Keratinocyte (primary cell): ENCODE results near the gene ONECUT2. TPM values are rescaled to one million over a fixed set of nuclear protein-coding genes. Genes with fewer than 3 reads are reported as not detected.

Experiments
- DNase-seq: peaks from one replicate; pipeline ENCODE4 v3.0.0-alpha.2; 2011; ENCODE audit warnings: low read depth, missing footprints, low spot score
- FAIRE-seq: peaks from 2 replicates; lab custom pipeline; 2011; peaks lifted over from hg19 to GRCh38; lab: Jason Lieb, UNC
- H2AFZ ChIP-seq: 2 replicates; pipeline ENCODE4 v1.6.0; 2012; ENCODE audit warnings: low read length, control low read depth, inconsistent platforms; ENCODE audit not compliant: control insufficient read depth
- H3K27ac ChIP-seq: 2 replicates; pipeline ENCODE4 v1.5.1; 2011; ENCODE audit warnings: low read length; ENCODE audit not compliant: control insufficient read depth, insufficient read depth
- H3K27me3 ChIP-seq: 3 replicates; pipeline ENCODE4 v1.6.0; 2011; ENCODE audit warnings: low read length; ENCODE audit not compliant: control insufficient read depth, insufficient read depth; ENCODE audit errors: extremely low read depth
- H3K36me3 ChIP-seq, 2 experiments: 2 replicates in 1 of 2; 3 replicates in 1 of 2; pipeline ENCODE4 v1.5.1; 2011; ENCODE audit warnings: low read length in 2 of 2, mild to moderate bottlenecking in 1 of 2; ENCODE audit not compliant: control insufficient read depth in 2 of 2, insufficient read depth in 2 of 2; ENCODE audit errors: extremely low read depth in 1 of 2
- H3K4me1 ChIP-seq: 3 replicates; pipeline ENCODE4 v1.5.1; 2011; ENCODE audit warnings: low read length; ENCODE audit not compliant: control insufficient read depth, insufficient read depth; ENCODE audit errors: extremely low read depth
- H3K4me2 ChIP-seq: 3 replicates; pipeline ENCODE4 v1.6.0; 2011; ENCODE audit warnings: low read depth, low read length; ENCODE audit not compliant: control insufficient read depth, insufficient read depth; ENCODE audit errors: extremely low read depth
- H3K4me3 ChIP-seq, 3 experiments: fragments of 200-600 bp in 1 of 3; sonication (generic) in 1 of 3; 2 replicates in 2 of 3; 3 replicates in 1 of 3; pipeline ENCODE4 v1.5.1; 2011 to 2016; ENCODE audit warnings: low read length in 3 of 3, mild to moderate bottlenecking in 3 of 3, control low read depth in 2 of 3, inconsistent platforms in 1 of 3, low read depth in 1 of 3, mixed read lengths in 1 of 3, mixed run types in 1 of 3, moderate library complexity in 1 of 3; ENCODE audit not compliant: control insufficient read depth in 2 of 3, insufficient read depth in 2 of 3; ENCODE audit errors: extremely low read depth in 1 of 3
- H3K79me2 ChIP-seq: 2 replicates; pipeline ENCODE4 v1.6.0; 2012; ENCODE audit warnings: low read length; ENCODE audit not compliant: control insufficient read depth, insufficient read depth
- H3K9ac ChIP-seq: 3 replicates; pipeline ENCODE4 v1.6.0; 2011; ENCODE audit warnings: low read length; ENCODE audit not compliant: control insufficient read depth, insufficient read depth; ENCODE audit errors: extremely low read depth
- H3K9me1 ChIP-seq: 3 replicates; pipeline ENCODE4 v1.6.0; 2011; ENCODE audit warnings: low read length; ENCODE audit not compliant: control insufficient read depth, insufficient read depth; ENCODE audit errors: extremely low read depth
- H3K9me3 ChIP-seq: 2 replicates; pipeline ENCODE4 v1.5.1; 2012; ENCODE audit warnings: low read depth, low read length; ENCODE audit not compliant: control insufficient read depth
- H4K20me1 ChIP-seq: 3 replicates; pipeline ENCODE4 v1.6.0; 2011; ENCODE audit warnings: low read length; ENCODE audit not compliant: control insufficient read depth, insufficient read depth; ENCODE audit errors: extremely low read depth
- CTCF ChIP-seq, 3 experiments: IDR thresholded peaks in 1 of 3; conservative IDR thresholded peaks in 1 of 3; optimal IDR thresholded peaks in 1 of 3; 2 replicates in 2 of 3; 3 replicates in 1 of 3; pipeline versions ENCODE3 to v1.5.1; 2011; ENCODE audit warnings: low read length in 3 of 3, mild to moderate bottlenecking in 3 of 3, moderate library complexity in 2 of 3, control low read depth in 1 of 3, inconsistent platforms in 1 of 3; ENCODE audit not compliant: insufficient read depth in 2 of 3; ENCODE audit errors: extremely low read depth in 1 of 3
- EZH2 ChIP-seq: IDR thresholded peaks from one replicate; pipeline ENCODE4 v1.6.1; 2012; ENCODE audit warnings: inconsistent platforms, mild to moderate bottlenecking, low read length, moderate library complexity
- dilution Hi-C: fragments of 300-500 bp; cut with MboI; formaldehyde crosslinking; loops from one replicate; pipeline ENCODE4 v1.7.0; 2020; ENCODE audit warnings: low sequenced_read_pairs; ENCODE audit not compliant: extremely low pct_ligation_motif_present
- polyA plus RNA-seq, 5 experiments: library from polyadenylated mRNA; depleted of rRNA in 3 of 5; stranded (reverse) in 3 of 5; stranded (forward) in 1 of 5; unstranded in 1 of 5; fragments of >200 nt; gene quantifications; 1 replicate in 1 of 5; 2 replicates in 3 of 5; 3 replicates in 1 of 5; pipeline versions ENCODE4 v1.2.1 to v1.2.3, GENCODE V29; 2011 to 2012; ENCODE audit warnings: missing spikeins in 2 of 5, low read depth in 1 of 5, low replicate concordance in 1 of 5

Gene ONECUT2
- polyA plus RNA-seq, 1 donor (not counting 4 experiments of a cell fraction or from before 2014, with no cell fraction given): 0.01 TPM

- FAIRE-seq (no peak), DNase-seq (no peak)
- Histone ChIP-seq H3K27me3 (no peaks in the 10 kb centered on the region), H3K9ac (no peak overlapping the region), H3K4me2 (no peak overlapping the region), H3K79me2 (no peaks in the 10 kb centered on the region), H3K27ac (no peak overlapping the region), H3K4me3 (no peak overlapping the region), H3K9me1 (no peaks in the 10 kb centered on the region), H3K36me3 (no peaks in the 10 kb centered on the region), H3K4me1 (no peaks in the 10 kb centered on the region), H4K20me1 (no peaks in the 10 kb centered on the region), H2AFZ (no peak overlapping the region), H3K9me3 (no peaks in the 10 kb centered on the region)
- dilution Hi-C loops: no loop called here
- TF ChIP-seq EZH2 (no peak), CTCF (optimal IDR thresholded peaks at IDR 0.05 in 1 of 3, IDR thresholded peaks at IDR 0.05 in 1 of 3, conservative IDR thresholded peaks at IDR 0.05 in 1 of 3; ENCODE audit: extremely low read depth in 1 of 3, insufficient read depth in 2 of 3, low read length in 3 of 3) (no peak)
These were observed 37.6 kb upstream of the ONECUT2 start for GRCh38 chr18:57397440-57398132.

GRCh38 chr18:57404345-57404744 is 30.8 kb upstream of the ONECUT2 start:
- H3K9me1 ChIP-seq: no peaks in the 10 kb centered on the region
- H3K9me3 ChIP-seq: no peaks in the 10 kb centered on the region
- FAIRE-seq (no peak), DNase-seq (no peak)
- H3K4me3 ChIP-seq: no peak overlapping the region
- H3K27ac ChIP-seq: no peak overlapping the region
- H3K36me3 ChIP-seq: no peaks in the 10 kb centered on the region
- H3K4me1 ChIP-seq: no peaks in the 10 kb centered on the region
- dilution Hi-C loops: no loop called here
- no peaks in the 10 kb centered on the region for H3K27me3 ChIP-seq
- no peaks in the 10 kb centered on the region for H3K79me2 ChIP-seq
- no peak overlapping the region for H2AFZ ChIP-seq
- H3K9ac ChIP-seq: no peak overlapping the region
- TF ChIP-seq EZH2: no peak
- TF ChIP-seq CTCF (optimal IDR thresholded peaks at IDR 0.05 in 1 of 3, IDR thresholded peaks at IDR 0.05 in 1 of 3, conservative IDR thresholded peaks at IDR 0.05 in 1 of 3; ENCODE audit: extremely low read depth in 1 of 3, insufficient read depth in 2 of 3, low read length in 3 of 3): no peak
- H3K4me2 ChIP-seq: no peak overlapping the region
- H4K20me1 ChIP-seq: no peaks in the 10 kb centered on the region
